Panc1 (cell line): Measurements from ENCODE around the gene PDE11A.

Experiments
- SIN3A ChIP-seq: IDR thresholded peaks from 2 replicates; pipeline ENCODE4 v1.6.1; 2012; ENCODE audit warnings: low read depth, mild to moderate bottlenecking, low read length, moderate library complexity, borderline replicate concordance; ENCODE audit not compliant: insufficient read depth
- TF ChIP-seq, protein P1 (sequence below): fragments of 450-650 bp; IDR thresholded peaks from 2 replicates; pipeline ENCODE4 v1.5.1; 2017; ENCODE audit warnings: mild to moderate bottlenecking
- TF ChIP-seq, protein P2 (sequence below), 2 experiments: IDR thresholded peaks; 2 replicates each; pipeline ENCODE4 v1.6.1; 2011 to 2012; ENCODE audit warnings: low read depth in 2 of 2, control low read depth in 1 of 2, low read length in 1 of 2, mild to moderate bottlenecking in 1 of 2, moderate library complexity in 1 of 2; ENCODE audit not compliant: insufficient read depth in 1 of 2

DNA sequence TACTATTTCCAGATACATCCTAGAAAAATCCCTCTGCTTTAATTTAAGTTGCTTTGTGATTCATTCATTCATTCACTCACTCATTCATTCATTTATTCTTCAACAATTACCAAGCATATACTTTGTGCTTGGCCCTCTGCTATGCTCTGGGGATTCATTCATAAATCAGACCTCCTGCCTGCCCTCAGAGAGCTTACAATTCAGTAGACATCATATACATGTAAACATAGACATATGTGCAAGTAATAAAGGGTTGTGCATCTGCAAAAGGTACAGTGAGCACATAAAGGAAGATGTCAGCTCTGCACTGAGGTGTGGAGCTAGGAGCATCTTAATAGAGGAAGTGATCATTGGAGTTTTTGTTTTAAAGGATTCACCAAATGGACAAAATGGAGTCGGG lies 490.6 kb downstream of the PDE11A start:
- TF ChIP-seq, protein P1, sequence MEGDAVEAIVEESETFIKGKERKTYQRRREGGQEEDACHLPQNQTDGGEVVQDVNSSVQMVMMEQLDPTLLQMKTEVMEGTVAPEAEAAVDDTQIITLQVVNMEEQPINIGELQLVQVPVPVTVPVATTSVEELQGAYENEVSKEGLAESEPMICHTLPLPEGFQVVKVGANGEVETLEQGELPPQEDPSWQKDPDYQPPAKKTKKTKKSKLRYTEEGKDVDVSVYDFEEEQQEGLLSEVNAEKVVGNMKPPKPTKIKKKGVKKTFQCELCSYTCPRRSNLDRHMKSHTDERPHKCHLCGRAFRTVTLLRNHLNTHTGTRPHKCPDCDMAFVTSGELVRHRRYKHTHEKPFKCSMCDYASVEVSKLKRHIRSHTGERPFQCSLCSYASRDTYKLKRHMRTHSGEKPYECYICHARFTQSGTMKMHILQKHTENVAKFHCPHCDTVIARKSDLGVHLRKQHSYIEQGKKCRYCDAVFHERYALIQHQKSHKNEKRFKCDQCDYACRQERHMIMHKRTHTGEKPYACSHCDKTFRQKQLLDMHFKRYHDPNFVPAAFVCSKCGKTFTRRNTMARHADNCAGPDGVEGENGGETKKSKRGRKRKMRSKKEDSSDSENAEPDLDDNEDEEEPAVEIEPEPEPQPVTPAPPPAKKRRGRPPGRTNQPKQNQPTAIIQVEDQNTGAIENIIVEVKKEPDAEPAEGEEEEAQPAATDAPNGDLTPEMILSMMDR: no peak
- TF ChIP-seq, protein P2, sequence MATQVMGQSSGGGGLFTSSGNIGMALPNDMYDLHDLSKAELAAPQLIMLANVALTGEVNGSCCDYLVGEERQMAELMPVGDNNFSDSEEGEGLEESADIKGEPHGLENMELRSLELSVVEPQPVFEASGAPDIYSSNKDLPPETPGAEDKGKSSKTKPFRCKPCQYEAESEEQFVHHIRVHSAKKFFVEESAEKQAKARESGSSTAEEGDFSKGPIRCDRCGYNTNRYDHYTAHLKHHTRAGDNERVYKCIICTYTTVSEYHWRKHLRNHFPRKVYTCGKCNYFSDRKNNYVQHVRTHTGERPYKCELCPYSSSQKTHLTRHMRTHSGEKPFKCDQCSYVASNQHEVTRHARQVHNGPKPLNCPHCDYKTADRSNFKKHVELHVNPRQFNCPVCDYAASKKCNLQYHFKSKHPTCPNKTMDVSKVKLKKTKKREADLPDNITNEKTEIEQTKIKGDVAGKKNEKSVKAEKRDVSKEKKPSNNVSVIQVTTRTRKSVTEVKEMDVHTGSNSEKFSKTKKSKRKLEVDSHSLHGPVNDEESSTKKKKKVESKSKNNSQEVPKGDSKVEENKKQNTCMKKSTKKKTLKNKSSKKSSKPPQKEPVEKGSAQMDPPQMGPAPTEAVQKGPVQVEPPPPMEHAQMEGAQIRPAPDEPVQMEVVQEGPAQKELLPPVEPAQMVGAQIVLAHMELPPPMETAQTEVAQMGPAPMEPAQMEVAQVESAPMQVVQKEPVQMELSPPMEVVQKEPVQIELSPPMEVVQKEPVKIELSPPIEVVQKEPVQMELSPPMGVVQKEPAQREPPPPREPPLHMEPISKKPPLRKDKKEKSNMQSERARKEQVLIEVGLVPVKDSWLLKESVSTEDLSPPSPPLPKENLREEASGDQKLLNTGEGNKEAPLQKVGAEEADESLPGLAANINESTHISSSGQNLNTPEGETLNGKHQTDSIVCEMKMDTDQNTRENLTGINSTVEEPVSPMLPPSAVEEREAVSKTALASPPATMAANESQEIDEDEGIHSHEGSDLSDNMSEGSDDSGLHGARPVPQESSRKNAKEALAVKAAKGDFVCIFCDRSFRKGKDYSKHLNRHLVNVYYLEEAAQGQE (IDR thresholded peaks at IDR 0.05; ENCODE audit: insufficient read depth in 1 of 2, low read depth in 2 of 2, low read length in 1 of 2): no peak
- TF ChIP-seq SIN3A: no peak
